Measurements from ENCODE around the gene INTS2. TPM values are rescaled to one million over a fixed set of nuclear protein-coding genes. Genes with fewer than 3 reads are reported as not detected.
A peak's percentile ranks its signal among the peaks of the same experiment; 100 is the strongest.

Gene INTS2
- total RNA-seq, 2 donors from 2014 or later = 7.6 to 8.2 TPM

DNA sequence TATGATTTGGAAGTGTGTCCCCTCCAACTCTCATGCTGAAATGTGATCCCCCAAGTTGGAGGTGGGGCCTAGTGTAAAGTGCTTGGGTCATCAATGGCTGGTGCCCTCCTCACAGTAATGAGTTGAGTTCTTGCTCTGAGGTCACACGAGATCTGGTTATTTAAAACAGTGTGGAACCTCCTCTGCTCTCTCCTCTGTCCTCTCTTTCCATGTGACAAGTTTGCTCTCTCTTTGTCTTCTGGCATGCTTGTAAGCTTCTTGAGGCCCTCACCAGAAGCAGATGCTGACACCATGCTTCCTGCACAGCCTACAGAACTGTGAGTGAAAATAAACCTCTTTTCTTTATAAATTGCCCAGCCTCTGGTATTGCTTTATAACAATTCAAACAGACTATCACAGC lies 84.3 kb downstream of the INTS2 start:
- Histone ChIP-seq H3K4me3 (no peak overlapping the region), H3K27ac (no peak overlapping the region), H3K9me3 (no peaks in the 10 kb centered on the region), H3K27me3 (no peaks in the 10 kb centered on the region), H3K36me3 (no peaks in the 10 kb centered on the region), H3K4me1 (no peaks in the 10 kb centered on the region)
- TF ChIP-seq, protein P1, sequence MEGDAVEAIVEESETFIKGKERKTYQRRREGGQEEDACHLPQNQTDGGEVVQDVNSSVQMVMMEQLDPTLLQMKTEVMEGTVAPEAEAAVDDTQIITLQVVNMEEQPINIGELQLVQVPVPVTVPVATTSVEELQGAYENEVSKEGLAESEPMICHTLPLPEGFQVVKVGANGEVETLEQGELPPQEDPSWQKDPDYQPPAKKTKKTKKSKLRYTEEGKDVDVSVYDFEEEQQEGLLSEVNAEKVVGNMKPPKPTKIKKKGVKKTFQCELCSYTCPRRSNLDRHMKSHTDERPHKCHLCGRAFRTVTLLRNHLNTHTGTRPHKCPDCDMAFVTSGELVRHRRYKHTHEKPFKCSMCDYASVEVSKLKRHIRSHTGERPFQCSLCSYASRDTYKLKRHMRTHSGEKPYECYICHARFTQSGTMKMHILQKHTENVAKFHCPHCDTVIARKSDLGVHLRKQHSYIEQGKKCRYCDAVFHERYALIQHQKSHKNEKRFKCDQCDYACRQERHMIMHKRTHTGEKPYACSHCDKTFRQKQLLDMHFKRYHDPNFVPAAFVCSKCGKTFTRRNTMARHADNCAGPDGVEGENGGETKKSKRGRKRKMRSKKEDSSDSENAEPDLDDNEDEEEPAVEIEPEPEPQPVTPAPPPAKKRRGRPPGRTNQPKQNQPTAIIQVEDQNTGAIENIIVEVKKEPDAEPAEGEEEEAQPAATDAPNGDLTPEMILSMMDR (IDR thresholded peaks at IDR 0.05) = no peak
- DNase-seq (ENCODE audit: low spot score) = no peak

DNA sequence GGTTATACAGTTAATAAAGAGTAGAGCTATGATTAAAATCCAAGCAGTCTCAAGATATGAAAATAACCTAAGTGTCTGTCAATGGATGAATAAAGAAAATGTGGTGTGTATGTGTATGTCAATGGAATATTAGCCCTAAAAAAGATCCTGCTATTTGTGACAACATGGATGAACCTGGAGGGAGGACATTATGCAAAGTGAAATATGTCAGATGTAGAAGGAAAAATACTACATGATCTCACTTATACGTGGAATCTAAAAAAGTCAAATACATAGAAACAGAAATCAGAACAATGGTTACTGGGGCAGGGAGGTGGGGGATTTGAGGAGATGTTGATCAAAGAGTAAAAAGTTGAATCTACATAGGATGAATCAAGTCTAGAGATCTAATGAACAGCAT lies 84.9 kb downstream of the INTS2 start:
- H3K27ac ChIP-seq = no peak overlapping the region
- no peak for DNase-seq (ENCODE audit: low spot score)
- no peaks in the 10 kb centered on the region for H3K4me1 ChIP-seq
- TF ChIP-seq, protein P1 (IDR thresholded peaks at IDR 0.05) = no peak
- no peaks in the 10 kb centered on the region for H3K9me3 ChIP-seq
- no peaks in the 10 kb centered on the region for H3K27me3 ChIP-seq
- H3K4me3 ChIP-seq = no peak overlapping the region
- H3K36me3 ChIP-seq = no peaks in the 10 kb centered on the region

DNA sequence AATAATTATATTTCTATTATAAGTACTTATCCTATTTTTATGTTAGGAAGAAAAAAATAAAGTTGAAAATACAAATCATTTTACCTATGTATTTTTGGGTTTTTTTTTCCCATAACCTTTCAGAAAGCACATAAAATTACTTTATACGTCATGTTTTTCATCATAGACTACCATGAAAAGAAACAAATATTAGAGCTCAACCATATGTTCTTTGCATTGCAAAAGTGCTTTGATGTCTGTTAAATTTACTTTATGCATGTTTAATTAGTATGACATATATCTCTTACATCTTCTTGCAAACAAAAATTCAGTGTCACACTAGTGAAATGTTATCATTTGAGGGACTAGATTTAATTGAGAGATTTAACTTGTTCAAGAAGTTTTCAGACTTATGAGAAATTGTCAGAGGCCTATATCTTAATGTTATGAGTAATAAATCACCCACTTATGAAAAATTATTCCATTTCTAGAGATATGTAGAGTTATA lies 88.4 kb downstream of the INTS2 start:
- DNase-seq (ENCODE audit: low spot score) = no peak
- TF ChIP-seq, protein P1 (IDR thresholded peaks at IDR 0.05) = no peak
- Histone ChIP-seq H3K9me3 (no peaks in the 10 kb centered on the region), H3K27ac (no peak overlapping the region), H3K4me1 (no peaks in the 10 kb centered on the region), H3K36me3 (no peaks in the 10 kb centered on the region), H3K4me3 (no peak overlapping the region), H3K27me3 (no peaks in the 10 kb centered on the region)

DNA sequence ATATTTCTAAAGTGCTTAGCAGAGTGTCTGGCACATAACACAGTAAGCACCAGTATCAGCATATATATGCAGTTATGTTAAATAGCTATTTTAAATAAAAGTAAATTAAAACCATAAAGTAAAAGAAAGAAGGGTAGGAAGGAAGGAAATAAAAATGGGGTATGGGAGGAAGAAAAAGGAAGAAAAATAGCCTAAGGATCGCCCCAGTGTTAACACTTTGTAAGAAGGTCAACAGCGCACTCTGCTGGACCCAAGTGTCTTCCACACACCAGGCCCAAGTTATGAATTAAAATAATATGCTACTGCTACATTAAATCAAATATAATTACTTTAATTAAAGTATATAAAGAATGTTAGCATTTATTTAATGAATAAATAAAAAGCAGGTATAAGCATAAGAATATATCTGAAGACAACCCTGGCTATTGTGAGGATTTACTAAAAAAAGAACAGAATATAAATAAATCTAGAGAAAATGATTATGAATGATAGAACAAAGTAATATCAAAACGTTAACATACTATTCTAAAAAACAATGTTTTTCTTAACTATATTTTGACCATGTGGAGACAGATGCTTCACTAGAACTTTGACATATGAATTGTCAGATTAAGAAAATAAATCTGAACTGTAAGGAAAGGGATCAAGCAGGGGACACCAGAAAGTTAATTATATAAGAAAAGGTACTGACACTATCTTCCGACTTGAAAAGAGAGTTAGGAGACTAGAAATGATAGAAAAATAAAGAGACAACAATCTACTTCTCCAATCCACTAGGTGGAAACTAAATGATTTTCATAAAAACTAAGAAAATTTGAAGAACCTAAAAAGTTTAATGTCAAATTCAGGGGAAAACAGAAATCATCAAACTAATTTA lies 90.4 kb downstream of the INTS2 start:
- TF ChIP-seq, protein P1 (IDR thresholded peaks at IDR 0.05) = peak; percentile 49 to 69
- H3K27ac ChIP-seq = no peak overlapping the region
- no peaks in the 10 kb centered on the region for H3K9me3 ChIP-seq
- H3K36me3 ChIP-seq = no peaks in the 10 kb centered on the region
- no peak for DNase-seq (ENCODE audit: low spot score)
- H3K4me1 ChIP-seq = no peaks in the 10 kb centered on the region
- no peak overlapping the region for H3K4me3 ChIP-seq
- no peaks in the 10 kb centered on the region for H3K27me3 ChIP-seq

DNA sequence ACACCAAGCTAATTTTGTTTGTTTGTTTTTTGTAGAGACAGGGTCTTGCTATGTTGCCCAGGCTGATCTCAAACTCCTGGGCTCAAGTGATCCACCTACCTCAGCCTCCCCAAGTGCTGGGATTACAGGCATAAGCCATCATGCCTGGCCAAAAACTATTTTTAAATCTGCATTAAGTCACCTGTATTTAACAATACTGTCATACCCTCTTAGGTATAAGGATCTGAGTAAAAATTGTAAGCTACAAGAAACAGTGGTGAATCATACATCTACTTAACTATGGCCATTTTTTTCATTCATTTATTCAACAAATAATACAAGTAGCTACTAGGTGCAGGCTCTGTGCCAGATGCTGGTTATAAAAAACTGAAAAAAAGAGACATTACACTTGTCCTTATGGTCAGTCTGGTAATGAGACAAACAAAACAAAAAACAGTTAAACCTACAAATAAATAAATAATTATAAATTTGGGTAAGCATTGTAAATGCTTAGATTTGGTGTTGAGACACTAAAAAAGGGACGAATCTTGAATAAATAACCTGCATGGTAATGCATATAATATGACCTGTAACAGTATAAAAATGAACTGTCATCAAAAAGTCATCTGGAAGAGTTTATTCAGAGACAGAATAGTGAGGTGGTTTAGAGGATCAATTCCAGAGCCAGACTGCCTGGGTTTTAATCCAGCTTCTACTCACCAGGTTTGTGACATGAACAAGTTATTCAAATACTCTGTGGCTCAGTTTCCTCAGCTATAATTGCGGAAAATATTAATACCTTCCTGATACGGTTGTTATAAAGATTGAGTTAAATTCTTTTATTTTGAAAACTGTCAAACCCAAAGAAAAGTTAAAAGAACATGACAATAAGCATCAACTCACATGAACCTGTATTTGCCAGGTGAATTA lies 91.3 kb downstream of the INTS2 start:
- TF ChIP-seq, protein P1 (IDR thresholded peaks at IDR 0.05) = no peak
- DNase-seq (ENCODE audit: low spot score) = no peak

More for the DNA sequence above, 91.3 kb downstream of the INTS2 start:
- Histone ChIP-seq H3K4me1 (no peaks in the 10 kb centered on the region), H3K27me3 (no peaks in the 10 kb centered on the region), H3K36me3 (no peaks in the 10 kb centered on the region), H3K4me3 (no peak overlapping the region), H3K27ac (no peak overlapping the region), H3K9me3 (no peaks in the 10 kb centered on the region)

All from right atrium auricular region (tissue), 2 donors.